HG02571 (cell line): ENCODE results near the gene TPM2.

Source experiments
- ATAC-seq: cut with Tn5 transposase; IDR thresholded peaks from one replicate; pipeline ENCODE4 v1.9.1; 2021; ENCODE audit warnings: mild to moderate bottlenecking, moderate library complexity; ENCODE audit not compliant: unreplicated experiment

Gene TPM2

DNA sequence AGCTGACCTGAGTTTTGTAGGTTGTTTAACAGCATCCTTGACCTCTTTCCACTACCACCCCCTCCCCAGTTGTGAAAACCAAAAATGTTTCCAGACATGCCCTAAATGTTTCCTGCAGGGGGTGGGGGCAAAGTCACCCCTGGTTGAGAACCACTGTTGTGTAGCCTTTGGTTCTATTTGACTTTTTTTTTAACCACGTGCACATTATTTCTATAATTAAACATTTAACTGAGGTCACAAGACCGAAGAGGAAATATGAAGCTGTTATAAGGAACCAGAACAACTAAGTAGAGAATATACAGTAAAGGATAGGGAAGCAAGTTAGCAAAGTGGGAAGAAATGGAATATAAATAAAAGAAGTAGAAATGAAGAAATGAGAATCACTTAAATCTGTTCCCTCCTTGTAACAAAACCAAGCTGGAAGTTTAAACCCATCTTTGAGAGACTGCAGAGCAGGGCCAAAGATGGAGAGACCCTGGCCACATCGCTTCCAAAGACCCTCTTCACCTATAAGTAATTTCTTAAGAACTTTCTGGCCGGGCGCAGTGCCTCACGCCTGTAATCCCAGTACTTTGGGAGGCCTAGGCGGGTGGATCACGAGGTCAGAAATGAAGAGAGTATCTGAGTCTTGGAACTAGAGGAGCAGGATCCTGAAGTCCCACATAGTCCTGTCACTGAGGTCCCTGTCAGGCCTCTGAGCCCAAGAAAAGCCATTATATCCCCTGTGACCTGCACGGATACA lies 53.4 kb downstream of the TPM2 start:
- no peak for ATAC-seq

DNA sequence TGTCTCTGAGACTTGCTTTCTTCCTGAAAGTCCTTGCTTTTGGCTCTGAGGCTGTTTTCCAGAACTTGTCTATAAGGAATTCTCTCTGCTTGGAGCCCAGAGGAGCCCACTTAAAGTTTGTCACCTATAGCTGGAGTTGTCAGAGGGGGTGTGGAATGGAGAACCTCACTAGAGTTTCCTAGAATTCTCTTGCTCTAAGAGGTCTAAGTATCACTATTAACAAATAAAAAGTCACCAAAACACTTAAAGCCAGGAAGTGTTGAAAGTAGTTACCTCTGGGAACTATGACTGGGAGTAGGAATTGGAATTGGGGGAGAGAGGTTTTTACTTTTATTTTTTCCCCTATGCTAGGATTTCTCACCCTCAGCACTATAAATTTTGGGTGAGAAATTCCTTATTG lies 54.0 kb downstream of the TPM2 start:
- no peak for ATAC-seq
